ENCODE results near the gene ABCG4. TPM values are rescaled to one million over a fixed set of nuclear protein-coding genes. Genes with fewer than 3 reads are reported as not detected.
A peak's percentile ranks its signal among the peaks of the same experiment; 100 is the strongest.
"Not testable (repeated sequence)": the region's sequence is repeated elsewhere in the genome, so short reads cannot be mapped to it uniquely, and the experiment has no call there.

ABCG4 gene
- total RNA-seq, 2 donors from 2014 or later = 1.4 to 1.8 TPM

- DNase-seq (ENCODE audit: low spot score) = no peak
- no peaks in the 10 kb centered on the region for H3K9me3 ChIP-seq
- H3K4me1 ChIP-seq = no peaks in the 10 kb centered on the region
- no peaks in the 10 kb centered on the region for H3K27me3 ChIP-seq
- no peak for TF ChIP-seq CTCF (IDR thresholded peaks at IDR 0.05)
- H3K36me3 ChIP-seq = no peaks in the 10 kb centered on the region
- H3K27ac ChIP-seq = no peak overlapping the region
- H3K4me3 ChIP-seq = no peak overlapping the region
Measured at GRCh38 chr11:119195680-119196079, 46.8 kb downstream of the ABCG4 start.

- H3K27me3 ChIP-seq = no peaks in the 10 kb centered on the region
- no peaks in the 10 kb centered on the region for H3K36me3 ChIP-seq
- peak; percentile 82 to 86 for TF ChIP-seq CTCF (IDR thresholded peaks at IDR 0.05)
- peak; percentile 63 for DNase-seq (ENCODE audit: low spot score)
- no peak overlapping the region for H3K27ac ChIP-seq
- H3K9me3 ChIP-seq = no peaks in the 10 kb centered on the region
- no peak overlapping the region for H3K4me3 ChIP-seq
- no peaks in the 10 kb centered on the region for H3K4me1 ChIP-seq
Measured at GRCh38 chr11:119196833-119197483, 48.1 kb downstream of the ABCG4 start.

- no peak overlapping the region for H3K4me3 ChIP-seq
- H3K27me3 ChIP-seq = no peaks in the 10 kb centered on the region
- no peaks in the 10 kb centered on the region for H3K9me3 ChIP-seq
- no peak for TF ChIP-seq CTCF (IDR thresholded peaks at IDR 0.05)
- DNase-seq (ENCODE audit: low spot score) = no peak
- H3K36me3 ChIP-seq = no peaks in the 10 kb centered on the region
- H3K4me1 ChIP-seq = no peaks in the 10 kb centered on the region
- H3K27ac ChIP-seq = no peak overlapping the region
Measured at GRCh38 chr11:119198925-119199324, 50.1 kb downstream of the ABCG4 start.

GRCh38 chr11:119201236-119201635, 52.4 kb downstream of the ABCG4 start:
- not testable (repeated sequence) for H3K9me3 ChIP-seq; H3K4me1 ChIP-seq; H3K36me3 ChIP-seq; H3K27ac ChIP-seq; H3K27me3 ChIP-seq; DNase-seq (ENCODE audit: low spot score); H3K4me3 ChIP-seq

GRCh38 chr11:119202554-119202953, 53.7 kb downstream of the ABCG4 start:
- H3K9me3 ChIP-seq = no peaks in the 10 kb centered on the region
- peaks cover 3 to 17% of the 10 kb centered on the region in 2 donors for H3K4me1 ChIP-seq
- DNase-seq (ENCODE audit: low spot score) = no peak
- H3K4me3 ChIP-seq = no peak overlapping the region
- no peak overlapping the region for H3K27ac ChIP-seq
- H3K36me3 ChIP-seq = no peaks in the 10 kb centered on the region
- no peak for TF ChIP-seq CTCF (IDR thresholded peaks at IDR 0.05)
- no peaks in the 10 kb centered on the region for H3K27me3 ChIP-seq

- Histone ChIP-seq H3K36me3 (no peaks in the 10 kb centered on the region), H3K4me1 (peaks cover 3 to 32% of the 10 kb centered on the region in 2 donors), H3K9me3 (no peaks in the 10 kb centered on the region), H3K27me3 (no peaks in the 10 kb centered on the region), H3K27ac (no peak overlapping the region), H3K4me3 (no peak overlapping the region)
- DNase-seq (ENCODE audit: low spot score) = no peak
- no peak for TF ChIP-seq CTCF (IDR thresholded peaks at IDR 0.05)
Measured at GRCh38 chr11:119204066-119204465, 55.2 kb downstream of the ABCG4 start.
